Spleen (tissue), 7 donors: Measurements from ENCODE around the gene PLS3.

Experiments used
- POLR2A ChIP-seq, 3 donors: fragments of 450-650 bp; IDR thresholded peaks; one replicate each; pipeline ENCODE4 v1.5.1; 2017; ENCODE audit warnings: antibody characterized with exemption in 3 of 3, mild to moderate bottlenecking in 1 of 3
- POLR2AphosphoS5 ChIP-seq, 3 donors: sonication (generic); formaldehyde crosslinking; IDR thresholded peaks; one replicate each; pipeline ENCODE4 v1.5.1; 2017; ENCODE audit warnings: antibody characterized with exemption in 3 of 3
- TF ChIP-seq, protein P1 (sequence below), 11 experiments: fragments of 200-600 bp in 7 of 11; fragments of 450-650 bp in 4 of 11; sonication (generic) in 4 of 11; IDR thresholded peaks in 8 of 11; conservative IDR thresholded peaks in 3 of 11; 1 replicate in 7 of 11; 2 replicates in 4 of 11; pipeline versions ENCODE4 v1.4.0 to v1.8.0; 2016 to 2021; ENCODE audit warnings: antibody characterized with exemption in 11 of 11, inconsistent platforms in 4 of 11, mild to moderate bottlenecking in 1 of 11
- donor health status: DM: no; HTN: no; CAD: no; lungs with moderate emphysema.
- donor health status: DM: no; HTN: no; CAD: no.
- donor health status: DM: no; HTN: no; CAD: no.

DNA sequence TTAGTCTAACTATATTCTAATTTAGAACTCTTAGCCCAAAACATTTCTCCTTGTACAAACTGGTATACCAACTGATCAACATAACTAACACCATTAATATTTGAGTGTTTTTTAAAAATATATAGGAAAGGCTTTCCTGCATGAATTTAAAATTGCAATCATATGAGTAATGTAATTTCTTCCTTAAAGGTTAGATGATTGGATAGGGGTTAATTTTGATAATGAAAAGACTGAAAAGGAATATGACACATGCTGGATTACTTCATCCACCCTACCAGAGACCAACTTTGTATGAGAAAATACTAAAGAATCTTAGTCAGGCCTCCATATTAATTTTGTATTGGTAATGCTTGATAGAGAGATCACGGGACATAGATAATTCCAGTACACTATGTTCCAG is 25.1 kb upstream of the PLS3 start:
- TF ChIP-seq POLR2AphosphoS5 (IDR thresholded peaks at IDR 0.05) = no peak
- TF ChIP-seq, protein P1, sequence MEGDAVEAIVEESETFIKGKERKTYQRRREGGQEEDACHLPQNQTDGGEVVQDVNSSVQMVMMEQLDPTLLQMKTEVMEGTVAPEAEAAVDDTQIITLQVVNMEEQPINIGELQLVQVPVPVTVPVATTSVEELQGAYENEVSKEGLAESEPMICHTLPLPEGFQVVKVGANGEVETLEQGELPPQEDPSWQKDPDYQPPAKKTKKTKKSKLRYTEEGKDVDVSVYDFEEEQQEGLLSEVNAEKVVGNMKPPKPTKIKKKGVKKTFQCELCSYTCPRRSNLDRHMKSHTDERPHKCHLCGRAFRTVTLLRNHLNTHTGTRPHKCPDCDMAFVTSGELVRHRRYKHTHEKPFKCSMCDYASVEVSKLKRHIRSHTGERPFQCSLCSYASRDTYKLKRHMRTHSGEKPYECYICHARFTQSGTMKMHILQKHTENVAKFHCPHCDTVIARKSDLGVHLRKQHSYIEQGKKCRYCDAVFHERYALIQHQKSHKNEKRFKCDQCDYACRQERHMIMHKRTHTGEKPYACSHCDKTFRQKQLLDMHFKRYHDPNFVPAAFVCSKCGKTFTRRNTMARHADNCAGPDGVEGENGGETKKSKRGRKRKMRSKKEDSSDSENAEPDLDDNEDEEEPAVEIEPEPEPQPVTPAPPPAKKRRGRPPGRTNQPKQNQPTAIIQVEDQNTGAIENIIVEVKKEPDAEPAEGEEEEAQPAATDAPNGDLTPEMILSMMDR (IDR thresholded peaks at IDR 0.05 in 8 of 11, conservative IDR thresholded peaks at IDR 0.05 in 3 of 11) = no peak
- TF ChIP-seq POLR2A (IDR thresholded peaks at IDR 0.05) = no peak
